ENCODE data around the gene SEC24C. TPM values are rescaled to one million over a fixed set of nuclear protein-coding genes. Genes with fewer than 3 reads are reported as not detected.

Gene SEC24C
- total and polyA plus RNA-seq, 8 donors: 59.9 to 88.1 (median 64.9) TPM

DNA sequence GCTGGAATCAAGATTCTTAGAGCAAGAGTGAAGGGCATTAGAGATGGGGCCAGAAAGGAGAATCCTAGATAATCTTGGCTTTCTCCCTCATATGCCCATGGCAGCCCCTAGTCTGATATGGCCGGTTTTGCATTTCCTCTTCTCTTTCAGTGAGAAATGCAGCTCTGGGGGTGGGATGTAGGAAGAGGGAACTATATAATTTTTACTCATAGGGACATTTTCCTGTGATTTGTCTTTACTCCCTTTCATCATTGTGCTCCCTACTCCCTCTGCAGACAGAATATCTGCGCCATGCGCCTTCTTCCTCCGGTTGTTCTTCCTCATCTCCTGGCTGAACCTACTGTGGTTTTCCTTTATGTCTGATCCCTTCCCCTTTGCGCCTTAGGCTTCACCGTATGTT, 20.9 kb downstream of the SEC24C start:
- peaks cover 0 to 7% of the 10 kb centered on the region in 2 donors for H3K4me1 ChIP-seq
- no peak overlapping the region for H3K27ac ChIP-seq
- ATAC-seq (no peak), DNase-seq (no peak)
- TF ChIP-seq, protein P1, sequence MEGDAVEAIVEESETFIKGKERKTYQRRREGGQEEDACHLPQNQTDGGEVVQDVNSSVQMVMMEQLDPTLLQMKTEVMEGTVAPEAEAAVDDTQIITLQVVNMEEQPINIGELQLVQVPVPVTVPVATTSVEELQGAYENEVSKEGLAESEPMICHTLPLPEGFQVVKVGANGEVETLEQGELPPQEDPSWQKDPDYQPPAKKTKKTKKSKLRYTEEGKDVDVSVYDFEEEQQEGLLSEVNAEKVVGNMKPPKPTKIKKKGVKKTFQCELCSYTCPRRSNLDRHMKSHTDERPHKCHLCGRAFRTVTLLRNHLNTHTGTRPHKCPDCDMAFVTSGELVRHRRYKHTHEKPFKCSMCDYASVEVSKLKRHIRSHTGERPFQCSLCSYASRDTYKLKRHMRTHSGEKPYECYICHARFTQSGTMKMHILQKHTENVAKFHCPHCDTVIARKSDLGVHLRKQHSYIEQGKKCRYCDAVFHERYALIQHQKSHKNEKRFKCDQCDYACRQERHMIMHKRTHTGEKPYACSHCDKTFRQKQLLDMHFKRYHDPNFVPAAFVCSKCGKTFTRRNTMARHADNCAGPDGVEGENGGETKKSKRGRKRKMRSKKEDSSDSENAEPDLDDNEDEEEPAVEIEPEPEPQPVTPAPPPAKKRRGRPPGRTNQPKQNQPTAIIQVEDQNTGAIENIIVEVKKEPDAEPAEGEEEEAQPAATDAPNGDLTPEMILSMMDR (IDR thresholded peaks at IDR 0.05): no peak
- H3K4me3 ChIP-seq: no peak overlapping the region
- intact Hi-C loops (cut with DNase I): no loop called here
- no peaks in the 10 kb centered on the region for H3K27me3 ChIP-seq
- no peaks in the 10 kb centered on the region for H3K9me3 ChIP-seq
- H3K36me3 ChIP-seq: peaks cover 7 to 100% of the 10 kb centered on the region in 2 donors

- Histone ChIP-seq H3K4me3 (no peak overlapping the region), H3K9me3 (no peaks in the 10 kb centered on the region), H3K4me1 (peaks cover 11 to 22% of the 10 kb centered on the region in 2 donors), H3K27me3 (no peaks in the 10 kb centered on the region), H3K36me3 (peaks cover 3 to 80% of the 10 kb centered on the region in 2 donors), H3K27ac (no peak overlapping the region)
- no peak for ATAC-seq
- DNase-seq: no peak
- TF ChIP-seq, protein P1 (IDR thresholded peaks at IDR 0.05): no peak
- intact Hi-C loops (cut with DNase I): no loop called here
Measured at GRCh38 chr10:73768881-73769280, 24.7 kb downstream of the SEC24C start.

DNA sequence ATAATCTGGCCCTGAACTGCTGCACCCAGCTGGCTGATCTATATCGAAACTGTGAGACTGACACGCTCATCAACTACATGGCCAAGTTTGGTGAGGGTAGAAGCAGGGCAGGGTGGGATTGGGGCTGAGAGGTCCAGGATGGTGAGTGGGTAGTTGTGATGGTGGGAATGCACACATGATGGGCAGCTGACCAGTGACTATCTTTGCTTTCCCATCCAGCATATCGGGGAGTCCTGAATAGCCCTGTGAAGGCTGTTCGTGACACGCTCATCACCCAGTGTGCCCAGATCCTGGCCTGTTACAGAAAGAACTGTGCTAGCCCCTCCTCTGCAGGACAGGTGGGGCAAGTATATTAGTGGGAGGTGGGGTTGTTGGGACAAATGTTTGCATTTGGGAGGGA, 25.2 kb downstream of the SEC24C start:
- Histone ChIP-seq H3K4me1 (peaks cover 16 to 27% of the 10 kb centered on the region in 2 donors), H3K4me3 (no peak overlapping the region), H3K36me3 (peaks cover 3 to 75% of the 10 kb centered on the region in 2 donors), H3K9me3 (no peaks in the 10 kb centered on the region), H3K27ac (no peak overlapping the region), H3K27me3 (no peaks in the 10 kb centered on the region)
- DNase-seq (no peak), ATAC-seq (no peak)
- TF ChIP-seq, protein P1 (IDR thresholded peaks at IDR 0.05): no peak
- intact Hi-C loops (cut with DNase I): no loop called here

DNA sequence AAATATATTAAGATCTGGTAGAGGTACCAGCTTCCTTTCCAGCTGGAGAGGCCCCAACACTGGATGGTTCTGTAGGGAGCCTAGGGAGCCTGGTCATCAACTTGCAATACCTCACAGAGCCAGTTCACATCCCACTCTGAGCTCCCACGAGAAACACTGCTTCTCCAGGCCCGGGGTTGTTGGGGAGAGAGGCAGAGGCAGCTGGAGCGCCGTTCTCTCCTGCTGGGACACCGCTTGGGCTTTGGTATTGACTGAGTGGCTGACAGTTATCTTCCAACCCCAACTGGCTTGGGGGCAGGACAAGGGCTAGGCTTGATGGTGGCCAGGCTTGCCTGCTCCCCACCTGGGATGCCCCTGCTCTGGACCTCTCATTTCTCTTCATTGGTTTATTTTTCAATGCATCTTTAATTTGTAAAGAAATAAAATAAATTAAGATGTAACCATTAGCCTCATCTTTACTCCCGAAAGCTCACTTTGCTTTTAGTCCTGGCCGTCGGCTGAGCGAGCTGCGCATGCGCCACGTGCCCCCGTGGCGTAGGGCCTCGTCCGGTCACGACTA, 27.6 kb downstream of the SEC24C start:
- Histone ChIP-seq H3K4me1 (peaks cover 24 to 50% of the 10 kb centered on the region in 2 donors), H3K9me3 (no peaks in the 10 kb centered on the region), H3K4me3 (peak overlapping the region; percentile 77 to 87), H3K36me3 (peaks cover 3 to 68% of the 10 kb centered on the region in 2 donors), H3K27ac (peak overlapping the region; percentile 98), H3K27me3 (no peaks in the 10 kb centered on the region)
- intact Hi-C loops (cut with DNase I): no loop called here
- TF ChIP-seq, protein P1 (IDR thresholded peaks at IDR 0.05): no peak
- DNase-seq: peak in 3 of 4 donors; percentile 91 to 96 (median 94)
- ATAC-seq: peak; percentile 1

- peak; percentile 81 for ATAC-seq
- DNase-seq: peak; percentile 81 to 95 (median 82)
- Histone ChIP-seq H3K27ac (peak overlapping the region; percentile 98), H3K9me3 (no peaks in the 10 kb centered on the region), H3K4me3 (peak overlapping the region; percentile 77 to 87), H3K36me3 (peaks cover 0 to 68% of the 10 kb centered on the region in 2 donors), H3K4me1 (peaks cover 24 to 56% of the 10 kb centered on the region in 2 donors), H3K27me3 (no peaks in the 10 kb centered on the region)
- intact Hi-C loops (cut with DNase I): no loop called here
- TF ChIP-seq, protein P1 (IDR thresholded peaks at IDR 0.05): no peak
Measured at GRCh38 chr10:73772281-73773151, 28.3 kb downstream of the SEC24C start.
